ENCODE measurements around the gene PCSK5.
"Not testable (repeated sequence)": the region's sequence is repeated elsewhere in the genome, so short reads cannot be mapped to it uniquely, and the experiment has no call there.

The PCSK5 gene

GRCh38 chr9:76289042-76289441 lies 398.6 kb downstream of the PCSK5 start:
- no peak for DNase-seq

DNA sequence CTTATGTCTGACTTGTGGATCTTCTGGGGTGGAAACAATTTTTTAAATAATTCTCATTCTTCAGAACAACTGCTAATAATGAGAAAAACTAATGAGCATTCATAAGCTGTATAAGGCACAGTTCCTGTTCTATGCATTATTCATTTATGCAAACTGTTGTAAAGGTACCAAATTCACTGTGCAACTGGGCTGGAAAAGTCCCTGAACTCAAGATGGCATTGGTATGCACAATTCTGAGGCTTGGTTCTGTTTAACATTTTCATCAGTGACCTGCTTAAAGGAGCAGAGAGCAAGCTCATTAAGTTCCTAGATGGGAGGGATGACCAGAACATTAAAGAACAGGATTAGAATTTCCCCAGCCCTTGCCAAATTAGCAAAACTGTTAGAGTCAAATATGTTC lies 399.2 kb downstream of the PCSK5 start:
- DNase-seq, result no peak

- no peak for DNase-seq
Measured at GRCh38 chr9:76290555-76290954, 400.1 kb downstream of the PCSK5 start.

GRCh38 chr9:76292246-76292645 lies 401.8 kb downstream of the PCSK5 start:
- DNase-seq, result no peak

DNA sequence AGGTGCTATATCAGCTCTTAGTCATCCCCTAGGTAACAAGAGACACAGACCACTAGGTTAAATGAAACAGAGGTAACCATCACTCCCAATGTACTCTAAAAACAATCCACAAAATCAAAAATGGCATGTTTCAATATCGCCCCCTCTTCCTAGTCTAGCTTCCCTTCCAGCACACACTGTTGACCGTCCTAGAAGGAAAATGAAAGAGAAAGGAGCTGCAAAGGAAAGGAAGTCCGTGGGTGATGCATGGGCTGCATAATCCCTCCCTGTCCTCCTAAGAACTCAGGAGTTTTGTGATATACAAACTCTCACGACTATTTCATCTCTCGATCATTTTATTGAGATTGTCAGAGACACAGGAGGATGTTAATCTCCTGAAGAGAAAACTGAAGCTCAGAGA lies 402.2 kb downstream of the PCSK5 start:
- DNase-seq, result no peak

- DNase-seq, result no peak
Measured at GRCh38 chr9:76294301-76294700, 403.8 kb downstream of the PCSK5 start.

GRCh38 chr9:76296561-76297310 lies 406.3 kb downstream of the PCSK5 start:
- peak; percentile 57 for DNase-seq

DNA sequence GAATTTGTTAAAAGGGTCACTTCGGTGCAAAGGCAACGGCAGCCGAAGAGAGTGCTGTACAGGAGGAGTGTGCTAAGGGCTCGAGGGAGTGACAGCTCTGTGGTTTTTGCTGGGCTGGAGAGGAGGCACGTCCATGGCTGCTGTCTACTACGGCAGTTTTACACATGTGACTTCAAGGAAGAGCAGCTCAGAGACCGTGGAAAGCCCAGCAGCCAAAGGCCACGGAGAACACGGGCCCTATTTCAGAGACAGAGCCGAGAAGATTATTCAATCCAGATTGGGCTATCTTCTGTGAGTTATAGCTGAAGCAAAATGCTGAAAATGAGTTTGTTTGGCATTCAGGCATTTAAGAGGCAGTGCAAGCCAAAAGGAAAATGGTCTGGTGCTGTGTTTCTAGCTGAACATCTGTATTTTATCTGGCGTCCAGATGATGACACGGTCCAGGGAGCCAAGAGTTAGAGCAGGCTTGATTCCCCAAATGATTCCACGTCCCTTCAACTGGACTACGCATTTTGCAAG lies 407.3 kb downstream of the PCSK5 start:
- DNase-seq, result peak; percentile 59

GRCh38 chr9:76298521-76299144 lies 408.2 kb downstream of the PCSK5 start:
- no peak for DNase-seq

DNA sequence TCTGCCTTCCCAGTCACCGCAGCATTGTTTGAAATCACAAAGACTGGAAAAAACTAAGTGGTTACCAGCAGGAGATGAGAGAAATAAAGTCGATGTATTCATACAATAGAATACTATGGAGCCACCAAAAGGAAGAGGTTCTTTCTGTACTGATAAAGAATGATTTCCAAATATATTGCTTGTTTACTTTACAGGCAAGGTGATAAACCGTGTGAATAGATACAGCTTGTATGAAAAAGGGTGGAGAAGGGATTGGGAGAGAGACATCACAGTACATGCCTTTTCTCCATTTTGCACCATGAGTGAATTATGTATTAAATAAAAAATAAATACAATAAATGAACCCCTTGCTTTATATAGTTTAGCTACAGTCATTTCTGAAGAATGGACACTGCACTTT lies 412.1 kb downstream of the PCSK5 start:
- no peak for DNase-seq

DNA sequence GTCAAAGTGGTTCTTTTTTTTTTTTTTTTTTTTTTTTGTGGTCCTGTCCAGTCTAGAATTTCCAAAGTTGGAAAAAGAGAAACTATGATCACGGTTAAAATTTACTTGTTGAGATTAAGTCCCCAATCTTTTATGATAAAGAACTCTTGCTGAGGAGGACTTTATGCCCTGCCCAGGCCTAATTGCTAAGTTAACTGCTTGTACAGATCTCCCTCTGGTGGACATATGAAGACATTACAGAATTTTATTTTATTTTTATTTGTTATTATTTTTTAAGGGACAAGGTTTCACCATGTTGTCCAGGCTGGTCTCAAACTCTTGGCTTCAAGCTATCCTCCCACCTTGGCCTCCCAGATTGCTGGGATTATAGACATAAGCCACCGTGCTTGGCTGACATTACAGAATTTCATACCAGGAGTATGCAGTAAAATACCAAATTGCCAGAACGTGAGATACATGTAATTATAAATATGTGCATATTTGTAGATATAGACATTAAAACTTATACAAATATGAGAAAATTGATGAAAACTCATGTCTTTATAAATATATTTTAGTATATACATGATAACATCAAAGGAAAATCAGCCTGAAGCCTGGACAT lies 412.6 kb downstream of the PCSK5 start:
- DNase-seq, result peak; percentile 72

- DNase-seq, result not testable (repeated sequence)
Measured at GRCh38 chr9:76307047-76307446, 416.6 kb downstream of the PCSK5 start.

- no peak for DNase-seq
Measured at GRCh38 chr9:76310577-76310976, 420.1 kb downstream of the PCSK5 start.

- no peak for DNase-seq
Measured at GRCh38 chr9:76310991-76311390, 420.5 kb downstream of the PCSK5 start.

GRCh38 chr9:76311537-76311936 lies 421.1 kb downstream of the PCSK5 start:
- DNase-seq, result no peak

GRCh38 chr9:76313771-76314170 lies 423.3 kb downstream of the PCSK5 start:
- no peak for DNase-seq

DNA sequence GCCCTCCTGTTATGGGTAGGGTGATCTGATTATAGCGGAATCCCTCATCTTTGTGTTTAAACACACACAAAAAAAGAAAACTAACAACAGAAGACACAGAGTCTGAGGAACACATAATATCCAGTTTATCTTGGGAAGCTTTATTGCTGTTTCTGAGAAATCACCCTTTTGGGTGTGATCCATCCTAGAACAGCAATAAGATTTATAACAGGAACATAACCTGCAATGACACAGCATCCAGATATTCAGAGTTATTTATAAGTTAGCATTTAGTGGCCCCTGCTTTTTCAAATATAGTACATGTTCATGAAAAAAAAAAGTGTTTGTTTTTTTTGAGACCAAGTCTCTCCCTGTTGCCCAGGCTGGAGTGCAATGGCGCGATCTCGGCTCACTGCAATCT lies 423.8 kb downstream of the PCSK5 start:
- no peak for DNase-seq

GRCh38 chr9:76316069-76316468 lies 425.6 kb downstream of the PCSK5 start:
- no peak for DNase-seq

- DNase-seq, result not testable (repeated sequence)
Measured at GRCh38 chr9:76319466-76319865, 429.0 kb downstream of the PCSK5 start.

- no peak for DNase-seq
Measured at GRCh38 chr9:76321195-76321828, 430.8 kb downstream of the PCSK5 start.

GRCh38 chr9:76322810-76323209 lies 432.3 kb downstream of the PCSK5 start:
- no peak for DNase-seq

- no peak for DNase-seq
Measured at GRCh38 chr9:76323490-76323889, 433.0 kb downstream of the PCSK5 start.

DNA sequence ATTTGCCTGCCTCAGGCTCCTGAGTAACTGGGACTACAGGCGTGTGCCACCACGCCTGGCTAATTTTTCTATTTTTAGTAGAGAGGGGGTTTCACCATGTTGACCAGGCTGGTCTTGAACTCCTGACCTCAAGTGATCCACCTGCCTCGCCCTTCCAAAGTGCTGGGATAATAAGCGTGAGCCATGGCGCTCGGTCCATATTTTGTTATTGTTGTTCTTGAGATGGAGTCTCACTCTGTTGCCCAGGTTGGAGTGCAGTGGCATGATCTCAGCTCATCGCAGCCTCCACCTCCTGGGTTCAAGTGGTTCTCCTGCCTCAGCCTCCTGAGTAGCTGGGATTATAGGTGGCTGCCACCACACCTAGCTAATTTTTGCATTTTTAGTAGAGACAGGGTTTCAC lies 433.6 kb downstream of the PCSK5 start:
- not testable (repeated sequence) for DNase-seq

GRCh38 chr9:76330034-76330433 lies 439.6 kb downstream of the PCSK5 start:
- DNase-seq, result no peak

All from NCI-H510A treated with DMSO at 0.1 percent for 48 hours (cell line).